ENCODE measurements around the gene SNX25. TPM values are rescaled to one million over a fixed set of nuclear protein-coding genes. Genes with fewer than 3 reads are reported as not detected.

Gene SNX25
- total RNA-seq, 1 donor from 2014 or later, result 20.4 TPM

DNA sequence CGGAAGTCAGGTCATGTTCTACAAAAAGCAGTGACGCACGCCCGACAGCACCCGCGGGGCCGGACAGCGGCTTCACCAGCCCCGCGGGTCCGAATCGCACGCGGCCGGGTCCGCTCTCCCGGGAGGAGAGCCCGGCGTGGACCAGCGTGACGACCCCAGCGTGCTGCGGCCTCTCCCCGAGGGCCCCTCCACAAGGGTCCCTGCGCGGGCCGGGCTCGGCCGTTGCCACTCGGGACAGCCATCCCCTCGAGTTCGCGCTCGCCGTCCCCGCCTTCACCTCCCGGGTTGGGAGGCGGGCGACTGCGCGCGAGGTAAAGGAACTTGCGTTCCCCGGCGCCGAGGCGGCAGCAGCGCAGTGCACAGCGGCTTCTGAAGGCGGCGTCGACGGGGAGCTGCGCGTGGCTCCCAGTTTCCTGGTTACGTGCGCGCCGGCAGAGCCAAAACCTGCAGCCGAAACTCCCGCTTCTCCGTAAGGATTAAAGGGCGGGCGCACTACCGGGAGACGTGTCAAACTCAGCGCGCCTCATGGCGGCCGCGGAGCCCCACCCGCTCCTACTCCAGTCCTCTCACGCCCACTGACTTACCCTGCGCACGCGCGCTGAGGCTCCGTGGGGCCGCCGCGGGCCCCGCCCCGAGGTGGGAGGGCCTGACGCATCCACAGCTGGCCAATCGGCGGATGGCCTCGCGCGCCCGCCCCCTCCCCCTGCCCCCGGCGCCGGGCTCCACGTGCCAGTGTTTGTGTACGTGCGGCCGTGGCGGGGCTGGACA, 186.7 kb downstream of the SNX25 start:
- intact Hi-C loops (cut with micrococcal nuclease), result loop anchor here (1.0 to 10.0 kb wide), 17 partner anchors 29 to 1952 kb away; partner anchors contain the start of genes ACSL1, CASP3, CCDC110 and CDKN2AIP

- intact Hi-C loops (cut with micrococcal nuclease), result loop anchor here (1.0 to 10.0 kb wide), 9 partner anchors 28 to 1953 kb away; partner anchors contain the start of genes CCDC110, CDKN2AIP, IRF2 and SNX25
These were observed 187.5 kb downstream of the SNX25 start, which contains the start of gene ANKRD37 for GRCh38 chr4:185396724-185397385. TSS of gene ANKRD37 (plus strand) at chr4:185396841. CDS start at chr4:185396924, 83 bp downstream.

- intact Hi-C loops (cut with micrococcal nuclease), result loop anchor here (5.0 to 10.0 kb wide), 2 partner anchors 146 to 984 kb away; no protein-coding TSS in a partner anchor
These were observed 189.2 kb downstream of the SNX25 start for GRCh38 chr4:185398618-185399017.

DNA sequence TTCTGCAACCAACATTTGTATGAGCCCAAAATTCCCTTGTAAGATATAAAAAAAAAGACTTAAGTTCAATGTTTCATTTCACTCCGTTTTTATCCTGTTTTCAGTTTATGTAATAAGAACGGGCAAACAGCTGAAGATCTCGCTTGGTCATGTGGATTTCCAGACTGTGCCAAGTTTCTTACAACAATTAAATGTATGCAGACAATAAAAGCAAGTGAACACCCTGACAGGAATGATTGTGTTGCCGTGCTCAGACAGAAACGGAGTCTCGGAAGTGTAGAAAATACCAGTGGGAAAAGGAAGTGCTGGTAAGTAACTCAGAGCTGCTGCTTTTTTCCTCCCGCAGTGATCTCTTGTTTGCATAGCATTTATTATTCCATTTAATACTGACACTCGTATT, 190.1 kb downstream of the SNX25 start:
- intact Hi-C loops (cut with micrococcal nuclease), result loop anchor here (5.0 to 10.0 kb wide), 2 partner anchors 147 to 985 kb away; no protein-coding TSS in a partner anchor

DNA sequence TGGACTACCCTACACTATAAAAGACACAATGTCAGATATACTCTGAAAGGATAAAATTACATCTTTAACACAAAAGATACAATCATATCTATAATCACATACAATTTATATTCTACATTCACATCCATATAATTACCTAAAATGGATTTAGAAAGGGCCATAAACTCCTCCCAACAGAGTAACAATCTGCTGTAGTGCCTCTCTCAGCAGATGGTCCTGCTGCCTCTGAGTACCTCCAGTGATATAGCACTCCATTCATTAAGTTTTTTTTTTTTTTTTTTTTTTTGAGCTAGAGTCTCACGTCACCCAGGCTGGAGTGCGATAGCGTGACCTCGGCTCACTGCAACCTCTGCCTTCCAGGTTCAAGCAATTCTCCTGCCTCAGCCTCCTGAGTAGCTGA, 194.6 kb downstream of the SNX25 start:
- intact Hi-C loops (cut with micrococcal nuclease), result no loop called here

GRCh38 chr4:185405296-185405999, 196.1 kb downstream of the SNX25 start:
- intact Hi-C loops (cut with micrococcal nuclease), result no loop called here

DNA sequence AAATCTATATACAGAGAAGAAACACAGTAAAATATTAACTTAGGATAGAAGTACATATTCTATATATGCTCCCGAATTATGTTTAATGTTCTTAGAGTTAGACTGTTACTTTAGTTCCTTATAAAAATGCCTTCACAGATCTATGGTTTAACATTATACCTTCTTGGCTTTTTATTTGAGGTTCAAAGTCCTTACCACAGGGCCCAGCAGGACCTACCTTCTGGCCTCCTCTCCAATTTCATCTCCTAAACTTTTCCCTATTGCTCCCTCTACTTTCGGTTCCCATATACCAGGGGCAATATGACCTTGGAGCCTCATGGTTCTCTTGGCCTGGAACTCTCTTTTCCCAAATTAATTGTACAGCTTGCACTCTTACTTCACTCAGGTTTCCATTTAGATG, 199.0 kb downstream of the SNX25 start:
- intact Hi-C loops (cut with micrococcal nuclease), result no loop called here

- intact Hi-C loops (cut with micrococcal nuclease), result no loop called here
These were observed 202.5 kb downstream of the SNX25 start for GRCh38 chr4:185411849-185412248.

DNA sequence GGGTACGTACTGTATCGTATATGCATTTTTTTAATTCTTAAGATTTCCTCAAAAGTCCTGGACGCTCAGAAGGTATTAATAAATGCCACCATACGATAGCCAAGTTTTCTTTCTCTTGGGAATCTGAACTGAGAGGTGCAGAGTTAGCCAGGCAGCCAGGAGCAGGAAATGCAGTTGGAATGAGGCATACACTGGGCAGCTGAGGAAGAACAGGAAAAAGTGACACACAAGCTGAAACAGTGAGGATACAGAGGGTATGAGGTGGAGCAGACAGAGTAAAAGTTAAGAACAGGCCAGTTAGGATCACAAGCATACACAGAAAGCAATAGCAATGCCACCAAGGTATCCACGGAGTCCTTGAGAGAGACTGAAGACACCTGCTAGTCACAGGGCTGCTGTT, 203.0 kb downstream of the SNX25 start:
- intact Hi-C loops (cut with micrococcal nuclease), result no loop called here

Other genes starting within 250 kb of the SNX25 start
- not detected in 2 replicates for gene HELT, start 191.1 kb upstream of the SNX25 start, total RNA-seq
- gene SLC25A4, start 66.3 kb upstream of the SNX25 start, total RNA-seq, result 1.5 and 1.7 TPM in 2 replicates
- gene CFAP97, start 5.6 kb upstream of the SNX25 start, total RNA-seq, result 30.2 and 31.3 TPM in 2 replicates
- 0.39 and 0.59 TPM in 2 replicates for gene LRP2BP, start 186.3 kb downstream of the SNX25 start, total RNA-seq
- 9.4 and 10.1 TPM in 2 replicates for gene ANKRD37, start 187.2 kb downstream of the SNX25 start, total RNA-seq
- gene UFSP2, start 216.4 kb downstream of the SNX25 start, total RNA-seq, result 16.8 and 24.0 TPM in 2 replicates

All from T-helper 1 cell treated with Interleukin-12 subunit alpha and Interleukin-12 subunit beta and Interleukin-4 antibody, amounts not matched to agents 30 ng/mL and 1 ng/mL, for 36 hours (primary cell).